ENCODE data around the gene FLAD1.
"Not testable (repeated sequence)": the region's sequence is repeated elsewhere in the genome, so short reads cannot be mapped to it uniquely, and the experiment has no call there.

Gene FLAD1

DNA sequence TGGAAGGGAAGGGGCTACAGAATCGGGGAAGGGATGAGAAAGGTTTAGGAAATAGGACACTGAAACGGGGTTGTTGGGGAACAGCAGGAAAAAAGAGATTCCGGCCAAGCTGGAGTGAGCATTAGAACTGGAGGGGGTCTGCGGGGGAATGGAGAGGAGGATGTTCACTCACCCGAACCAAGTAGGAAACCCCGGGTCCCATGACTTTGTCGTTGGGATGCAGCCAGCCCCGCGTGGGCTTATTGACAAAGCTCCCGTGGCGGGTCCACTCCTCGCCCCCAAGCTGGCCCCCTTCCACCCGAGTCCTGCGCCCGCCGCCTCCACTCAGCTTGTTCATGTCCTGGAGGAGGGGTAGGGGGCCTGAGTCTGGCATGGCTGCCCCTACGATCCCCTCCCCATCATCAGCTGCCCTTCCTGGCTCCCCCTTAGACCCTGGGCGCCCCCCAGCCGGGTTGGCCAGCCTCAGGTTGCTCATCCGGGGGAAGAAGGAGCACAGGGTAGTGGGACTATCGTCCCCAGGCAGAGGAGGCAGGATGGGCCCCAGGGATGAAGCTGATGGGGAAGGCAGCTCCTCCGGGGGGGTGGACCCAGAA, 13.2 kb upstream of the FLAD1 start:
- no peak for DNase-seq

GRCh38 chr1:154970631-154971340, 12.4 kb upstream of the FLAD1 start, which contains the start of gene SHC1:
SHC1 (minus strand) TSS chr1:154970747; CDS start chr1:154970526, 221 bp downstream.
- DNase-seq, result peak; percentile 56

DNA sequence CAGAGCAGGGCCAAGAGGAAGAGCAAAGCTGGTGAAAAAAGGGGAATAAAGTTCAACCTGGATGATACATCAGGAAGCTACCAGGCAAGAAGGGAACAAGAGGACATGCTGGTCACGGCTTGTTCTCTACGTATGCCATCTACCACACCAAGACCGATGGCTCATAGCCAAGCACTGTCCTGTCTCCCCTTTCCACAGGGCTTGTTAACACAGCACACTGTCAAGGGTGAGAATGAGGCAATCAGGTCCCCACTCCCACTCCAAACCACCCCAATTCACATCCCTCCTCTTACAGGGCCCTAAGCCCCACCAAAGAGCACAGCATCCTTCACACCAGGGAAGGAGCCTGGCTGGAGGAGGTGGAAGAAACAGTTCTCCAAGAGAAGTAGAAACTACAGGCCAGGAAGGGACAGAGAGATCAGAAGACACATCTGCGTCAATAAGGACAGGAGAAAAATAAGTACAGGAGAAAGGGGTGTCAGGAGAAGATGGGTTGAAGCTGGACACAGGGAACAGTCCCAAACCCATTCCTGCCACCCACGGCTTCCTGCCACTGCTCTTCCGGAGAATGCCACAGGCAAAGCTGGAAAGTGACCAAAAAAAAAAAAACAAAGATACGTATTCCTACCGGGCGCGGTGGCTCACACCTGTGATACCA, 11.7 kb upstream of the FLAD1 start:
- DNase-seq, result no peak

GRCh38 chr1:154972213-154972516, 11.0 kb upstream of the FLAD1 start:
- no peak for DNase-seq

- DNase-seq, result no peak
Measured at GRCh38 chr1:154972517-154973343, 10.4 kb upstream of the FLAD1 start.

- DNase-seq, result peak; percentile 92
Measured at GRCh38 chr1:154973344-154974101, 9.6 kb upstream of the FLAD1 start.

DNA sequence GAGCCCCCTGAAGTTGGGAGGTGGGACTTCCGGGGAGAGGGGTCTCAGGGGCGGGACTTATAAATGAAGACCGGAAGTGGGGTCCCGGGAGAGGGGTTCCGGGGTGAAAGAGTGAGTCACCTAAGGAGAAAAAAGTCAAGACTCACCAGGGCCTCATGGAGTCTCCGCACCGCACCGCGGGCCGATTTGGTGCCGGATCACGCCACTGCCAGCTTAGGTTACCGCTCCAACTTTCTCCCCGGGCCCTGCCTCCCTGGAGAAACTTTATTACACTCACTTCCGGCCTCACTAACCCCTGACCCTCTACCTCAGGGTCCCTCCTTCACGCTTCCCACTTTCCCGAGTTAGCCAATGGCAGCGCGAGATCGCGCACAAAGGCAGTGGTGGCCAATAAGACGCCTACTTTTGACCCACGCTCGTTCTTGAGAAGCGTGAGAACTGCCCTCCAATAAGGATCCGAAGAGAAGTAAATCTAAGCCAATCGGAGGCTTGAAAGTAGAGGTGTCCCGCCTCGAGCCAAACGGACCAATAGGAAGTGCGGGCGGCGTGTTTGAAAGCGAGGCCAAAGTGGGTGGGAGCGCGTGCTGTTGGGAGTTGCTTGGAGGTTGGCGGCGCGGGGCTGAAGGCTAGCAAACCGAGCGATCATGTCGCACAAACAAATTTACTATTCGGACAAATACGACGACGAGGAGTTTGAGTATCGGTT, 8.9 kb upstream of the FLAD1 start, which contains the start of gene CKS1B:
CKS1B (plus strand) TSS at position 580 of the 706 bp plus-strand sequence; CDS start at position 645, 65 bp downstream.
- DNase-seq, result peak; percentile 99

- DNase-seq, result peak; percentile 95
Measured at GRCh38 chr1:154974808-154975408, 8.2 kb upstream of the FLAD1 start.

DNA sequence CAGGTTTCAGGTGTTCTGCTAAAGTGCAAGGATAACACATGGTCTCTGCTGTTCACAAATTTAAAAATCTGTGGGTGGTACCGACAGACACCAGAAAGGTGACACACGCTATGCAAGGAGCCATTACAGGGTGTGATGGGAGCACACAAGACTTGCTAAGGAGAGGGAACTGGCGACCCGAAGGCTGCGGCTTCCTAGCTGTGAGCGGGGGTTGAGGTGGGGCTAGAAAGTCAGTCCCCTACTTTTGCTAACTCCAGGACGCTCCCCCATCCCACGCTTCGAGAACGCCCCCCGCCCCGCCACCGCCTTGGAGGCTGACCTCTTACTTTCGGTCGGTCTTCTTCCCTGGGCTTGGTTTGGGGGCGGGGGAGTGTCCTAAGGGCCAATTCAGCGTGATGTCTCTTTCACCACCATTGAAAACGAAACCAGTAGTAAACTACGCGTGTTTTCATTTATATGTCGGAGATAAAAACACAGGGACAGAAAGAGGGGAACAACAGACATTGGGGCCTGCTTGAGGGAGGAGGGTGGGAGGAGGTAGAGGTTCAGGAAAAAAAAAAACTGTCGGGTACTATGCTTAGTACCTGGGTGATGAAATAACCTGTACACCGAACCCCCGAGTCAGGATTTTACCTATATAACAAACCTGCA, 7.6 kb upstream of the FLAD1 start:
- peak; percentile 52 for DNase-seq

DNA sequence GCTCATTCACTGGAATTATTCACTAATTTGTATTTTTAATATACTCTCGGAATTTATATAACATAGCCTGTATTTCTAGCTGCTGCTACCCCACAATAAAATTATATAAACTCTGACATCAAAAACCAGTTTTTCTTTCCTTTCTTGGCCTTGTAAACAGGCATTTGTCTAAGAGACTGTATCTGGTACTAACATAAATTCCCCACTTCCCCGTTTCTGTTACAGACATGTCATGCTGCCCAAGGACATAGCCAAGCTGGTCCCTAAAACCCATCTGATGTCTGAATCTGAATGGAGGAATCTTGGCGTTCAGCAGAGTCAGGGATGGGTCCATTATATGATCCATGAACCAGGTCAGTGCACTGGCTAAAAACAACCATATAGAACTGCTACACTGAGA, 5.4 kb upstream of the FLAD1 start:
- not testable (repeated sequence) for DNase-seq

- no peak for DNase-seq
Measured at GRCh38 chr1:154978360-154978759, 4.8 kb upstream of the FLAD1 start.

- DNase-seq, result no peak
Measured at GRCh38 chr1:154982341-154982740, 803 bp upstream of the FLAD1 start.

GRCh38 chr1:154983776-154984466, 777 bp downstream of the FLAD1 start:
- no peak for DNase-seq

- DNase-seq, result not testable (repeated sequence)
Measured at GRCh38 chr1:154986736-154987135, 3.6 kb downstream of the FLAD1 start.

GRCh38 chr1:154987326-154987725, 4.2 kb downstream of the FLAD1 start:
- no peak for DNase-seq

DNA sequence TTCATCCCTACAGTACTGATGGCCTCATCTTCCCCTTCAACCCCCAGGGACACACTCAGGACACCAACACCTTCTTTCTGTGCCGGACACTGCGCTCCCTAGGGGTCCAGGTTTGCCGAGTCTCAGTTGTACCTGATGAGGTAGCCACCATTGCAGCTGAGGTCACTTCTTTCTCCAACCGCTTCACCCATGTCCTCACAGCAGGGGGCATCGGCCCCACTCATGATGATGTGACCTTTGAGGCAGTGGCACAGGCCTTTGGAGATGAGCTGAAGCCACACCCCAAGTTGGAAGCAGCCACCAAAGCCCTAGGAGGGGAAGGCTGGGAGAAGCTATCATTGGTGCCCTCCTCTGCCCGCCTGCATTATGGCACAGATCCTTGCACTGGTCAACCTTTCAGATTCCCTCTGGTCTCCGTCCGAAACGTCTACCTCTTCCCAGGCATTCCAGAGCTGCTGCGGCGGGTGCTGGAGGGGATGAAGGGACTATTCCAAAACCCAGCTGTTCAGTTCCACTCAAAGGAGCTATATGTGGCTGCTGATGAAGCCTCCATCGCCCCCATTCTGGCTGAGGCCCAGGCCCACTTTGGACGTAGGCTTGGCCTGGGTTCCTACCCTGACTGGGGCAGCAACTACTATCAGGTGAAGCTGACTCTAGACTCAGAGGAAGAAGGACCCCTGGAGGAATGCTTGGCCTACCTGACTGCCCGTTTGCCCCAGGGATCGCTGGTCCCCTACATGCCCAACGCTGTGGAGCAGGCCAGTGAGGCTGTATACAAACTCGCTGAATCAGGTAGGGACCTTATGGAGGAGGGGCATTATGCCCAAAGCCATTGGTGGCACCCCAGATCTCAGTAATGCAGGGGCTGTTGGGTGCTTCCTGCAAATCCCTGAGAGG, 5.2 kb downstream of the FLAD1 start:
- no peak for DNase-seq

DNA sequence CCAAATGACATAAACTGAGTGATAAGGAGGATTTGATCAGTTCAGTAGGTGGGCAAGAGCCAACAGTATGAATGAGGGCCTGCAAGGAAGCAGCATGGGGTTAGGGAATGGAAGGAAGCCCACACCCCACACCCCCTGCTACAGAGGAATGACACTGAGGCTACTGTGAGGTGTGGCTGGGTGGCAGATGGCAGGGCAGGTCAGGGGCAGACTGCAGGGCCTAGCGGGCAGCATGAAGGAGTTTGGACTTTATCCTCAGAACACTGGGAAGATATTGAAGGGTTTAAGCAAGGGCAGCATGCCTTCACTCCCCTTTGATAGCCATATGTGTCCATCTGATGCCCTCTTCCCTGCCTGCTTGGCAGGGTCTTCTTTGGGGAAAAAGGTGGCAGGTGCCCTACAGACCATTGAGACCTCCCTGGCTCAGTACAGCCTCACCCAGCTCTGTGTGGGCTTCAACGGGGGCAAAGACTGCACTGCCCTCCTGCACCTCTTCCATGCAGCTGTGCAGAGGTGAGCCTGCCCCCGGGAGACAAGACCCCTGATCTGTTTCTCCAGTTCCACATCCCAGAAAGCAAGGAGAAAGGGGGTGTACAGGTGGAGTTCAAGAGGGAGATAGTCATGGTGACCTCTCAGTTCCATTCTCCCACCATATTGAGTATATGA, 6.2 kb downstream of the FLAD1 start:
- DNase-seq, result no peak

GRCh38 chr1:154990276-154990675, 7.1 kb downstream of the FLAD1 start:
- no peak for DNase-seq
